ENCODE results near the gene GDPD5.

- TF ChIP-seq JUND (IDR thresholded peaks at IDR 0.05; ENCODE audit: borderline replicate concordance, low read depth, low read length) (no peak), JUND (tag; IDR thresholded peaks at IDR 0.05; ENCODE audit: borderline replicate concordance, low read depth, low read length) (no peak), ZNF384 (IDR thresholded peaks at IDR 0.05; ENCODE audit: low read depth, low read length) (no peak), ZNF174 (CRISPR knock-in tag; IDR thresholded peaks at IDR 0.05) (no peak), CBX1 (IDR thresholded peaks at IDR 0.05; ENCODE audit: low read depth) (no peak), ZNF146 (CRISPR knock-in tag; IDR thresholded peaks at IDR 0.05; ENCODE audit: unreplicated experiment) (no peak)
Measured at GRCh38 chr11:75541193-75542087, 15.7 kb upstream of the GDPD5 start.
